ENCODE results near the gene GUCY1A2.

DNA sequence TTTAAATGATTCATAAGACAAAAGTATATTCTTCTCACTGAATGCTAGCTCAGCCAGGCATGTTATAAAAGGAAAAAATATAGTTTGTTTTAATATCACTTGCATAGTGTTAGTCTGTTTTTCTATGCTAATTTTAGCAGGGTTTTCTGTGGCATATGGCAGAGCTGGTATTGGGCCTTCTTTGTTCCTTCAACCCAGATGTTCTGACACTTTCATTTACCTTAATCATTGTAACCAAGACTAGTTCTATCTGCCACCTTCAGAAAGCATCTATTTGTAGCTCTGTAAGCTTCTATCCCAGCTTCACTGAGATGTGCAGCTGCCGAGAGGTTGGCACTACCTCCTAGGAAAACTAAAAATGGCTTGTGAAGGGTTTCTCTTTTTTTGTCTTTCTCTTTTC, 338.7 kb downstream of the GUCY1A2 start:
- no peak for TF ChIP-seq CTCF (IDR thresholded peaks at IDR 0.05)
- no peak for TF ChIP-seq ZFX (IDR thresholded peaks at IDR 0.05; ENCODE audit: borderline replicate concordance)

Data from 22Rv1 (cell line).